GM21526 (cell line): ENCODE results near the gene SGCD.

Source experiments
- ATAC-seq: cut with Tn5 transposase; IDR thresholded peaks from one replicate; pipeline ENCODE4 v1.9.1; 2021; ENCODE audit warnings: moderate library complexity; ENCODE audit not compliant: unreplicated experiment, low FRiP score

The SGCD gene

GRCh38 chr5:156543348-156544145, 216.6 kb downstream of the SGCD start:
- ATAC-seq: no peak

GRCh38 chr5:156552855-156553358, 225.9 kb downstream of the SGCD start:
- ATAC-seq: no peak

- ATAC-seq: no peak
Observed at GRCh38 chr5:156556666-156557406, 229.9 kb downstream of the SGCD start.

- ATAC-seq: no peak
Observed at GRCh38 chr5:156560002-156560401, 233.0 kb downstream of the SGCD start.

GRCh38 chr5:156561651-156562050, 234.7 kb downstream of the SGCD start:
- no peak for ATAC-seq

GRCh38 chr5:156570615-156571014, 243.7 kb downstream of the SGCD start:
- no peak for ATAC-seq

GRCh38 chr5:156581725-156582124, 254.8 kb downstream of the SGCD start:
- ATAC-seq: no peak

GRCh38 chr5:156582193-156582598, 255.2 kb downstream of the SGCD start:
- no peak for ATAC-seq

GRCh38 chr5:156584871-156585270, 257.9 kb downstream of the SGCD start:
- no peak for ATAC-seq

GRCh38 chr5:156585999-156586398, 259.0 kb downstream of the SGCD start:
- no peak for ATAC-seq

GRCh38 chr5:156587012-156587411, 260.0 kb downstream of the SGCD start:
- ATAC-seq: no peak

GRCh38 chr5:156588306-156588705, 261.3 kb downstream of the SGCD start:
- no peak for ATAC-seq

- ATAC-seq: no peak
Observed at GRCh38 chr5:156589104-156589945, 262.4 kb downstream of the SGCD start.

- no peak for ATAC-seq
Observed at GRCh38 chr5:156589946-156590216, 262.9 kb downstream of the SGCD start.

GRCh38 chr5:156590978-156591377, 264.0 kb downstream of the SGCD start:
- no peak for ATAC-seq

- ATAC-seq: no peak
Observed at GRCh38 chr5:156591631-156592030, 264.7 kb downstream of the SGCD start.

- no peak for ATAC-seq
Observed at GRCh38 chr5:156593546-156593945, 266.6 kb downstream of the SGCD start.

- ATAC-seq: no peak
Observed at GRCh38 chr5:156594406-156594805, 267.4 kb downstream of the SGCD start.

- ATAC-seq: no peak
Observed at GRCh38 chr5:156595132-156595787, 268.3 kb downstream of the SGCD start.

- no peak for ATAC-seq
Observed at GRCh38 chr5:156597276-156597675, 270.3 kb downstream of the SGCD start.

GRCh38 chr5:156598964-156599363, 272.0 kb downstream of the SGCD start:
- ATAC-seq: no peak
